Stimulated activated CD8-positive, alpha-beta memory T cell treated with anti-CD3 and anti-CD28 coated beads, Interleukin-4, amount 100 ng/mL, for 4 hours (primary cell): ENCODE data around the gene CERS5.

Experiments used
- DNase-seq, 2 donors: peaks; one replicate each; pipeline ENCODE4 v3.0.0-alpha.2; 2020; ENCODE audit warnings: low read depth in 2 of 2, low spot score in 1 of 2

Gene CERS5

DNA sequence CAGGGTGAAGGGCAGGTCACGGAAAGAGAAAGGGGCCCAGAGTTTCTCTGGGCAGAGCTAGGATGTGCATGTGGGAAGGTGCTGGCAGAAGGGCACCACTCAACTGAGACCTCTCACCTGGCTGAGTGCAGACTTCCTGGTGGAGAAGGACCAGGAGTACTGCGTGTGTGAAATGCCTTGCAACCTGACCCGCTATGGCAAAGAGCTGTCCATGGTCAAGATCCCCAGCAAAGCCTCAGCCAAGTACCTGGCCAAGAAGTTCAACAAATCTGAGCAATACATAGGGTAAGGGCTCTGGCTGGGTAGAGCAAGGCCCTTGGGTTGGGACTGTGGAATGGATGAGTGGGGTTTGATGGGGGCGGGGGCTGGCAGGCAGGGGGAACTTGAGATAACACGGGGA lies 87.4 kb downstream of the CERS5 start:
- DNase-seq = no peak
